H9 (cell line): ENCODE measurements around the gene SZT2. TPM values are rescaled to one million over a fixed set of nuclear protein-coding genes. Genes with fewer than 3 reads are reported as not detected.

Experiments used
- DNase-seq: peaks from one replicate; pipeline ENCODE4 v3.0.0-alpha.2; 2017
- H2AFZ ChIP-seq: one replicate; pipeline ENCODE4 v1.6.1; 2013; ENCODE audit warnings: mild to moderate bottlenecking, low read length, control low read depth, moderate library complexity
- H2AK5ac ChIP-seq: 2 replicates; pipeline ENCODE4 v1.6.1; 2013; ENCODE audit warnings: low read length, control low read depth, mixed read lengths; ENCODE audit not compliant: insufficient read length
- H2BK120ac ChIP-seq: one replicate; pipeline ENCODE4 v1.6.1; 2013; ENCODE audit warnings: low read depth, mild to moderate bottlenecking, low read length, control low read depth, inconsistent platforms; ENCODE audit not compliant: poor library complexity, severe bottlenecking
- H2BK12ac ChIP-seq: 2 replicates; pipeline ENCODE4 v1.6.1; 2013; ENCODE audit warnings: low read length, control low read depth, mixed read lengths, low read depth; ENCODE audit not compliant: insufficient read length
- H2BK15ac ChIP-seq: 2 replicates; pipeline ENCODE4 v1.6.1; 2013; ENCODE audit warnings: low read depth, low read length, control low read depth
- H2BK20ac ChIP-seq: one replicate; pipeline ENCODE4 v1.6.1; 2013; ENCODE audit warnings: low read depth, mild to moderate bottlenecking, low read length, control low read depth, inconsistent platforms; ENCODE audit not compliant: poor library complexity, severe bottlenecking
- H2BK5ac ChIP-seq: 2 replicates; pipeline ENCODE4 v1.6.1; 2013; ENCODE audit warnings: low read length, control low read depth, mixed read lengths; ENCODE audit not compliant: insufficient read length
- H3K14ac ChIP-seq: 2 replicates; pipeline ENCODE4 v1.6.1; 2013; ENCODE audit warnings: low read length, control low read depth; ENCODE audit not compliant: insufficient read depth
- H3K18ac ChIP-seq: 2 replicates; pipeline ENCODE4 v1.6.1; 2013; ENCODE audit warnings: low read depth, mild to moderate bottlenecking, mixed read lengths, low read length, control low read depth; ENCODE audit not compliant: insufficient read length
- H3K23ac ChIP-seq: 2 replicates; pipeline ENCODE4 v1.6.1; 2013; ENCODE audit warnings: low read length, control low read depth, mixed read lengths, low read depth; ENCODE audit not compliant: insufficient read length
- H3K23me2 ChIP-seq: 2 replicates; pipeline ENCODE4 v1.6.1; 2013; ENCODE audit warnings: low read depth, mild to moderate bottlenecking, mixed read lengths, low read length, control low read depth; ENCODE audit not compliant: insufficient read length, poor library complexity, severe bottlenecking
- H3K27ac ChIP-seq: 2 replicates; pipeline ENCODE4 v1.5.1; 2013; ENCODE audit warnings: low read length, control low read depth, mixed read lengths, low read depth; ENCODE audit not compliant: insufficient read length
- H3K27me3 ChIP-seq: 2 replicates; pipeline ENCODE4 v1.6.1; 2013; ENCODE audit warnings: low read length, control low read depth, inconsistent platforms; ENCODE audit not compliant: insufficient read depth
- H3K4ac ChIP-seq: 2 replicates; pipeline ENCODE4 v1.6.1; 2013; ENCODE audit warnings: low read depth, mild to moderate bottlenecking, control low read depth, inconsistent platforms, low read length, moderate library complexity
- H3K4me1 ChIP-seq: 2 replicates; pipeline ENCODE4 v1.6.1; 2013; ENCODE audit warnings: low read length, control low read depth, inconsistent platforms; ENCODE audit not compliant: insufficient read depth
- H3K4me2 ChIP-seq: 2 replicates; pipeline ENCODE4 v1.6.1; 2013; ENCODE audit warnings: low read length, control low read depth, mixed read lengths; ENCODE audit not compliant: insufficient read length, insufficient read depth
- H3K56ac ChIP-seq: 2 replicates; pipeline ENCODE4 v1.6.1; 2013; ENCODE audit warnings: low read depth, mild to moderate bottlenecking, mixed read lengths, low read length, control low read depth; ENCODE audit not compliant: insufficient read length
- H3K79me1 ChIP-seq: 2 replicates; pipeline ENCODE4 v1.6.1; 2013; ENCODE audit warnings: low read depth, mild to moderate bottlenecking, moderate library complexity, low read length, control low read depth, inconsistent platforms; ENCODE audit not compliant: insufficient read depth, poor library complexity, severe bottlenecking
- H3K79me2 ChIP-seq: 2 replicates; pipeline ENCODE4 v1.6.1; 2013; ENCODE audit warnings: low read length, control low read depth, inconsistent platforms; ENCODE audit not compliant: insufficient read depth
- H3K9ac ChIP-seq: 2 replicates; pipeline ENCODE4 v1.6.1; 2013; ENCODE audit warnings: low read length, control low read depth, mixed read lengths; ENCODE audit not compliant: insufficient read length; ENCODE audit errors: extremely low read depth
- H3K9me3 ChIP-seq: one replicate; pipeline ENCODE4 v1.6.1; 2013; ENCODE audit warnings: low read depth, low read length, inconsistent platforms; ENCODE audit not compliant: control insufficient read depth
- H3T11ph ChIP-seq: one replicate; pipeline ENCODE4 v1.6.1; 2013; ENCODE audit warnings: mild to moderate bottlenecking, low read length, control low read depth, inconsistent platforms
- H4K20me1 ChIP-seq: one replicate; pipeline ENCODE4 v1.6.1; 2013; ENCODE audit not compliant: control insufficient read depth, insufficient read length, insufficient read depth
- H4K5ac ChIP-seq: 2 replicates; pipeline ENCODE4 v1.6.1; 2013; ENCODE audit warnings: low read depth, mild to moderate bottlenecking, mixed read lengths, low read length, control low read depth; ENCODE audit not compliant: insufficient read length
- H4K8ac ChIP-seq: replicated peaks from 2 replicates; pipeline ENCODE4 v1.6.1; 2013; ENCODE audit warnings: low read length, control low read depth, mixed read lengths, low read depth; ENCODE audit not compliant: insufficient read length
- H4K91ac ChIP-seq: 2 replicates; pipeline ENCODE4 v1.6.1; 2013; ENCODE audit warnings: low read depth, mild to moderate bottlenecking, moderate library complexity, mixed read lengths, low read length, control low read depth; ENCODE audit not compliant: insufficient read length
- H3K27ac Mint-ChIP-seq, 3 experiments: 2 replicates in 2 of 3; 3 replicates in 1 of 3; pipeline ENCODE4 v1.8.0; 2020 to 2021; ENCODE audit warnings: mixed read lengths in 3 of 3, mild to moderate bottlenecking in 1 of 3, moderate library complexity in 1 of 3
- H3K27me3 Mint-ChIP-seq: 2 replicates; pipeline ENCODE4 v1.8.0; 2021; ENCODE audit warnings: low read depth, mild to moderate bottlenecking, moderate library complexity, mixed read lengths
- H3K36me3 Mint-ChIP-seq, 3 experiments: 2 replicates in 2 of 3; 3 replicates in 1 of 3; pipeline ENCODE4 v1.8.0; 2020 to 2021; ENCODE audit warnings: low read depth in 3 of 3, mixed read lengths in 3 of 3; ENCODE audit not compliant: insufficient read depth in 1 of 3
- H3K4me1 Mint-ChIP-seq, 2 experiments: 2 replicates each; pipeline ENCODE4 v1.8.0; 2020; ENCODE audit warnings: mixed read lengths in 2 of 2
- H3K4me3 Mint-ChIP-seq, 2 experiments: 2 replicates in 1 of 2; 3 replicates in 1 of 2; pipeline ENCODE4 v1.8.0; 2020 to 2021; ENCODE audit warnings: mild to moderate bottlenecking in 2 of 2, mixed read lengths in 2 of 2, moderate library complexity in 1 of 2
- H3K9me3 Mint-ChIP-seq, 2 experiments: 2 replicates in 1 of 2; 3 replicates in 1 of 2; pipeline ENCODE4 v1.8.0; 2020; ENCODE audit warnings: mild to moderate bottlenecking in 2 of 2, mixed read lengths in 2 of 2, moderate library complexity in 1 of 2
- CTCF ChIP-seq: fragments of 200-600 bp; sonication (generic); conservative IDR thresholded peaks from 3 replicates; pipeline ENCODE4 v1.8.0; 2021; ENCODE audit warnings: antibody characterized with exemption, mild to moderate bottlenecking
- WGBS: extraction: QIAGEN DNeasy Blood & Tissue Kit; methylation state at CpG from one replicate; pipeline ENCODE4 v1.1.7; 2013; ENCODE audit warnings: missing lambda C conversion rate, low lambda C conversion rate, mixed read lengths; ENCODE audit not compliant: insufficient read length; ENCODE audit errors: extremely low coverage; 5-methylcytosine and 5-hydroxymethylcytosine counted together
- total RNA-seq: library from RNA; stranded (reverse); gene quantifications from 2 replicates; pipeline ENCODE4 v1.2.1, GENCODE V29; 2021

Gene SZT2
- total RNA-seq, 1 experiment from 2014 or later, result 16.8 TPM

DNA sequence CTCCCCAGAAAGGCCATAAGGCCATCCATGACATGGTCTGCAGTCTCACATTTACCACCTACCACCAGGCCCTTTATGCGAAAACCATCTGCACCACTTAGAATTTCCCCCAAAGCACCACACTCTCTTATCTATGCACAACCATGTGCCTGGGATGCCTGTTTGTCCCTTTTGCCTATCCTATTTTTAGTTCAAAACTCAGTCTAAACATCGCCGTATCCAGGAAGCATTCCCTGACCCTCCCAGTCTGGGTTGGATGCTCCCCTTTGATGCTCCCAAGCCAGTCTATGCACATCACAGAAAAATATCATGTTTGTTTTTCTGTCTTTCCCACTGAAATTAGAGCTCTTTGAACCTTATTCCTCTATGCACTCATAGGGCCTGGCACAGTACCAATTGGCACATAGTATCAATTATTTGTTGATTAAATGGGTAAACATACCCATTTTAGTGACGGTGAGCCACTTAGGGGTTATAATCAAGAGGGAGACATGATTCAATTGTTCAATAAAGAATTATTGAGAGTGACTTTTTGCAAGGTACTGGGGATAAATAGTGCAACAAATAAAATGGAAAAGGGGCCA is 45.3 kb upstream of the SZT2 start:
- Histone ChIP-seq H3K9me3 (no peaks in the 10 kb centered on the region), H4K20me1 (no peaks in the 10 kb centered on the region), H2BK20ac (no peak overlapping the region), H3K27me3 (peaks cover 4% of the 10 kb centered on the region), H3K27ac (no peak overlapping the region), H3K18ac (no peak overlapping the region), H3K4me1 (no peaks in the 10 kb centered on the region; the same call in 1 of the 2 replicates), H3K79me1 (no peaks in the 10 kb centered on the region), H2AK5ac (no peak overlapping the region), H4K5ac (no peak overlapping the region), H2BK120ac (no peak overlapping the region), H3K4me2 (no peak overlapping the region), H3K4ac (no peak overlapping the region), H3K9ac (no peak overlapping the region), H3K23ac (no peak overlapping the region), H2BK15ac (no peak overlapping the region), H2BK5ac (no peak overlapping the region), H2BK12ac (no peak overlapping the region), H3K14ac (no peak overlapping the region), H3K56ac (no peak overlapping the region), H3T11ph (no peak overlapping the region), H2AFZ (no peak overlapping the region), H3K23me2 (peaks cover 6% of the 10 kb centered on the region), H4K91ac (no peak overlapping the region), H4K8ac (no peak overlapping the region), H3K79me2 (no peaks in the 10 kb centered on the region)
- no peak for TF ChIP-seq CTCF
- DNase-seq, result no peak
- peaks cover 25 to 32% of the 10 kb centered on the region in 2 experiments for H3K4me1 Mint-ChIP-seq
- H3K27ac Mint-ChIP-seq, result no peak overlapping the region
- H3K4me3 Mint-ChIP-seq, result no peak overlapping the region
- no peaks in the 10 kb centered on the region for H3K9me3 Mint-ChIP-seq
- H3K36me3 Mint-ChIP-seq, result no peaks in the 10 kb centered on the region
- H3K27me3 Mint-ChIP-seq, result peaks cover 29% of the 10 kb centered on the region
- WGBS, result no CpG with 5 or more reads among the region's 4 CpGs
